ENCODE measurements around the gene PRKG1. TPM values are rescaled to one million over a fixed set of nuclear protein-coding genes. Genes with fewer than 3 reads are reported as not detected.

The PRKG1 gene
- total RNA-seq, 2 donors from 2014 or later: 8.1 to 16.6 TPM

GRCh38 chr10:51606825-51607462 lies 532.7 kb downstream of the PRKG1 start:
- TF ChIP-seq, protein P1, sequence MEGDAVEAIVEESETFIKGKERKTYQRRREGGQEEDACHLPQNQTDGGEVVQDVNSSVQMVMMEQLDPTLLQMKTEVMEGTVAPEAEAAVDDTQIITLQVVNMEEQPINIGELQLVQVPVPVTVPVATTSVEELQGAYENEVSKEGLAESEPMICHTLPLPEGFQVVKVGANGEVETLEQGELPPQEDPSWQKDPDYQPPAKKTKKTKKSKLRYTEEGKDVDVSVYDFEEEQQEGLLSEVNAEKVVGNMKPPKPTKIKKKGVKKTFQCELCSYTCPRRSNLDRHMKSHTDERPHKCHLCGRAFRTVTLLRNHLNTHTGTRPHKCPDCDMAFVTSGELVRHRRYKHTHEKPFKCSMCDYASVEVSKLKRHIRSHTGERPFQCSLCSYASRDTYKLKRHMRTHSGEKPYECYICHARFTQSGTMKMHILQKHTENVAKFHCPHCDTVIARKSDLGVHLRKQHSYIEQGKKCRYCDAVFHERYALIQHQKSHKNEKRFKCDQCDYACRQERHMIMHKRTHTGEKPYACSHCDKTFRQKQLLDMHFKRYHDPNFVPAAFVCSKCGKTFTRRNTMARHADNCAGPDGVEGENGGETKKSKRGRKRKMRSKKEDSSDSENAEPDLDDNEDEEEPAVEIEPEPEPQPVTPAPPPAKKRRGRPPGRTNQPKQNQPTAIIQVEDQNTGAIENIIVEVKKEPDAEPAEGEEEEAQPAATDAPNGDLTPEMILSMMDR (IDR thresholded peaks at IDR 0.05): no peak

DNA sequence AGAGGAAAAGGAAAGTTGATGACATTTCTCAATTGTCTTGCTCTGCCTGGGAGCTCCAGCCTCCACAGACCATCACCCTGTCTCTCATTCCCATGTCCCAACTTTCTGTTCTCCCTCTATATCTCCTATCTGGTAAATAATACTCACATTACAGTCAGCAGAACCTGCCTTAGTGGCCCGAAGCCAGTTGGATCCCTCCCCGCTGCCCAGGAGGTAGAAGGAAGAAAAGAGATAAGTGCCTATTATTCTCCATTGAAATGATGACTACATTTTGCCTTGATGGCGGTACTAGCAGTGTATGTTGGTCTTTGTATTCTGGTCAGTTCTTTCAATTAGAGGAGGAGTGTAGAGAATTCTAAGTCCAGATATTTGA lies 533.2 kb downstream of the PRKG1 start:
- TF ChIP-seq, protein P1 (IDR thresholded peaks at IDR 0.05): no peak
- DNase-seq: no peak
- H3K36me3 ChIP-seq: no peaks in the 10 kb centered on the region

More at GRCh38 chr10:51606825-51607462, 532.7 kb downstream of the PRKG1 start:
- no peak overlapping the region for H3K4me3 ChIP-seq
- no peaks in the 10 kb centered on the region for H3K4me1 ChIP-seq
- H3K36me3 ChIP-seq: no peaks in the 10 kb centered on the region
- no peaks in the 10 kb centered on the region for H3K9me3 ChIP-seq
- H3K9ac ChIP-seq (ENCODE audit: low read depth in 2 of 2, low read length in 2 of 2): no peak overlapping the region
- intact Hi-C loops (cut with DNase I): no loop called here
- no peaks in the 10 kb centered on the region for H3K27me3 ChIP-seq
- no peak for DNase-seq
- no peak overlapping the region for H3K27ac ChIP-seq

DNA sequence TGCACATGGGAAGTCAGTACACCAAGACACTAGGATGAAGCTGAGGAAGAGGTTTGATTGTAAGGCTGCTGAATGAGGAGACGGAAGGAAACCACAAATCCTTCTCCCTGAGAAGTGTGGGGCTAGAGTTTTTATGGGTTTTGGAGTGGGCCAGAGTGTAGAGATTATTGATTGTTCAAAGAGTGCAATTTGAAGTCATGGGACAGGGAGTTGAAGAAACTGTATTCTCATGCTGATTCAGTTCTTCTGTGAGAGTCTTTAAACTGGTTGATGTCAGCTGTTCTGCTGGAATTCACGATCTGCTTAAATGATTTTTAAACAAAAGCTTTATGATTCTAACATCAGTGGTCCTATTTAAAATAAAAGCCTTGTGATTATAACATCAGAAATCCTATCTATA lies 533.9 kb downstream of the PRKG1 start:
- intact Hi-C loops (cut with DNase I): no loop called here
- Histone ChIP-seq H3K9ac (ENCODE audit: low read depth in 2 of 2, low read length in 2 of 2) (no peak overlapping the region), H3K4me1 (no peaks in the 10 kb centered on the region), H3K4me3 (no peak overlapping the region), H3K36me3 (no peaks in the 10 kb centered on the region), H3K9me3 (no peaks in the 10 kb centered on the region), H3K27ac (no peak overlapping the region), H3K27me3 (no peaks in the 10 kb centered on the region)
- TF ChIP-seq, protein P1 (IDR thresholded peaks at IDR 0.05): no peak
- no peak for DNase-seq

More for the DNA sequence above, 533.2 kb downstream of the PRKG1 start:
- no peaks in the 10 kb centered on the region for H3K9me3 ChIP-seq
- intact Hi-C loops (cut with DNase I): no loop called here
- no peak overlapping the region for H3K4me3 ChIP-seq
- H3K4me1 ChIP-seq: no peaks in the 10 kb centered on the region
- H3K27me3 ChIP-seq: no peaks in the 10 kb centered on the region
- no peak overlapping the region for H3K27ac ChIP-seq
- no peak overlapping the region for H3K9ac ChIP-seq (ENCODE audit: low read depth in 2 of 2, low read length in 2 of 2)

DNA sequence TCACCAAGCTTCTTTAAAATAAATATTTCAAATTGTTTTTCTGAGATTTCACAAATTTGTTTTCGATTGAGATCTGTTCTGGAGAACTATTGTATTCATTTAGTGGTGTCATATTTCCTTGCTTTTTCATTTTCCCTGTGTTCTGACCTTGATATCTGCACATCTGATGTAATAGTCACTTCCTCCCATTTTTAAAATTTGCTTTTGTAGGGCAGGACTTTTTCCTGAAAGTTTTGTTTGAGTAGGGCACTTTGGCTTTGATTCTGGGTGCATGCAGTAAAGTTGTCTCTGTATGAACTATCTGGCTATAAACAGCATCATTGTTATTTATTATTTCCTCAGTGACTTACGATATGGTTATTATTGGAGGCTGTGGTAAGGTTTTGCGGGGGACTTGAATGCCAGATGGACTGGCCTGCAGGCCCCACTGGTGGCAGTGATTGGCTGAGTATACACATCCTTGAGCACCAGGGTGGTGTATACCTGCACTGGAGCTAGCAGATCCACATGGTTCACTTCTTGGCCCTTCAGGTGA lies 541.5 kb downstream of the PRKG1 start:
- H3K4me1 ChIP-seq: no peaks in the 10 kb centered on the region
- no peaks in the 10 kb centered on the region for H3K27me3 ChIP-seq
- no peak overlapping the region for H3K27ac ChIP-seq
- H3K36me3 ChIP-seq: no peaks in the 10 kb centered on the region
- H3K4me3 ChIP-seq: no peak overlapping the region
- no peak overlapping the region for H3K9ac ChIP-seq (ENCODE audit: low read depth in 2 of 2, low read length in 2 of 2)
- TF ChIP-seq, protein P1 (IDR thresholded peaks at IDR 0.05): no peak
- no peak for DNase-seq
- intact Hi-C loops (cut with DNase I): no loop called here
- no peaks in the 10 kb centered on the region for H3K9me3 ChIP-seq

DNA sequence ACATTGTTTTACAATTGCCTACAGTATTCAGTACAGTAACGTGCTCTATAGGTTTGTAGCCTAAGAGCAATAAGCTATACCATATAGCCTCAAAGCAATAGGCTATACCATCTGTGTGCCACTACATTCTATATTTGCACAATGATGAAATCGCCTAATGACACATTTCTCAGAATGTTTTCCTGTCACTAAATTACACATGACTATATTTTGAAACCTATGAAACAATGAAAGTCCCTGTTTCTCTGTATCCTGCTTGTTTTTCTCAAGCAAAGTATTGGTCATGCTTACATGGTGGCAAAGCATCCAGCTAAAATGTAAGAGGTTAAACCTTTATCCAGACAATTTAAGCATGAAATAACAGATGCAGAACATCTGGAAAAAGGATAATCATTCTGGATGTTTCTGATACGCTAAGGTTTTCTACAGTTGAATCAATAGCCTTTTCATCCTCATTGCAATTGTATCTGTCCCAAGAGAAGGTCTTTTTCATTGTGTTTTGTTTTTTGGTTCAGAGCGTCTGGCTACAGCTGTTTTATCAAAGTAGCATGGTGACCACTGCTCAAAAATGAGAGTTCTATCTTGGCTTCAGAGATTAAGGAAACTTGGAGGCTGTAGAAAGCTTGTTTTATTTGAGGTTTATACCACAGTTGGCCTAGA lies 543.4 kb downstream of the PRKG1 start:
- Histone ChIP-seq H3K4me3 (no peak overlapping the region), H3K9me3 (no peaks in the 10 kb centered on the region), H3K9ac (ENCODE audit: low read depth in 2 of 2, low read length in 2 of 2) (no peak overlapping the region), H3K27ac (no peak overlapping the region), H3K36me3 (no peaks in the 10 kb centered on the region), H3K4me1 (no peaks in the 10 kb centered on the region), H3K27me3 (no peaks in the 10 kb centered on the region)
- intact Hi-C loops (cut with DNase I): no loop called here
- DNase-seq: no peak
- TF ChIP-seq, protein P1 (IDR thresholded peaks at IDR 0.05): no peak

Data from colonic mucosa (tissue), 4 donors.